BJ (cell line): ENCODE measurements around the gene HOXD3. TPM values are rescaled to one million over a fixed set of nuclear protein-coding genes. Genes with fewer than 3 reads are reported as not detected.

Source experiments
- CTCF ChIA-PET: fragments of 350-600 bp; formaldehyde crosslinking; extraction: SDS; loops from one replicate; lab custom pipeline; 2021; ENCODE audit warnings: antibody characterized with exemption, inconsistent platforms; lab: Yijun Ruan, JAX
- POLR2A ChIA-PET: fragments of 300-600 bp; sonication (Branson Sonifier 250); formaldehyde crosslinking; extraction: SDS; loops from one replicate; lab custom pipeline; 2021; ENCODE audit warnings: antibody characterized with exemption; lab: Charles Lee
- DNase-seq: peaks from one replicate; pipeline ENCODE4 v3.0.0-alpha.2; 2011; ENCODE audit warnings: low read depth
- H3K27me3 ChIP-seq: 2 replicates; pipeline ENCODE4 v1.6.0; 2011; ENCODE audit warnings: low read length; ENCODE audit not compliant: control insufficient read depth, insufficient read depth
- H3K36me3 ChIP-seq: 2 replicates; pipeline ENCODE4 v1.5.1; 2011; ENCODE audit warnings: low read length; ENCODE audit not compliant: control insufficient read depth, insufficient read depth
- H3K4me3 ChIP-seq: 2 replicates; pipeline ENCODE4 v1.5.1; 2011; ENCODE audit warnings: low read depth, mild to moderate bottlenecking, control low read depth, low read length
- CTCF ChIP-seq: IDR thresholded peaks from 2 replicates; pipeline ENCODE4 v1.5.1; 2011; ENCODE audit warnings: low read depth, mild to moderate bottlenecking, control low read depth, inconsistent platforms, low read length, moderate library complexity; ENCODE audit not compliant: insufficient read depth
- polyA minus RNA-seq: library from RNA; depleted of rRNA, polyadenylated mRNA; stranded (reverse); fragments of >200 nt; gene quantifications from 2 replicates; pipeline ENCODE4 v1.2.3, GENCODE V29; 2011; rRNA and poly(A)+ RNA removed
- polyA plus RNA-seq: library from polyadenylated mRNA; depleted of rRNA; stranded (reverse); fragments of >200 nt; gene quantifications from 2 replicates; pipeline ENCODE4 v1.2.3, GENCODE V29; 2011; rRNA removed

HOXD3 gene
- polyA plus RNA-seq = 0.07 TPM in 1 of 2 replicates, not detected in the other
- polyA minus RNA-seq = 0.21 TPM in 1 of 2 replicates, not detected in the other

DNA sequence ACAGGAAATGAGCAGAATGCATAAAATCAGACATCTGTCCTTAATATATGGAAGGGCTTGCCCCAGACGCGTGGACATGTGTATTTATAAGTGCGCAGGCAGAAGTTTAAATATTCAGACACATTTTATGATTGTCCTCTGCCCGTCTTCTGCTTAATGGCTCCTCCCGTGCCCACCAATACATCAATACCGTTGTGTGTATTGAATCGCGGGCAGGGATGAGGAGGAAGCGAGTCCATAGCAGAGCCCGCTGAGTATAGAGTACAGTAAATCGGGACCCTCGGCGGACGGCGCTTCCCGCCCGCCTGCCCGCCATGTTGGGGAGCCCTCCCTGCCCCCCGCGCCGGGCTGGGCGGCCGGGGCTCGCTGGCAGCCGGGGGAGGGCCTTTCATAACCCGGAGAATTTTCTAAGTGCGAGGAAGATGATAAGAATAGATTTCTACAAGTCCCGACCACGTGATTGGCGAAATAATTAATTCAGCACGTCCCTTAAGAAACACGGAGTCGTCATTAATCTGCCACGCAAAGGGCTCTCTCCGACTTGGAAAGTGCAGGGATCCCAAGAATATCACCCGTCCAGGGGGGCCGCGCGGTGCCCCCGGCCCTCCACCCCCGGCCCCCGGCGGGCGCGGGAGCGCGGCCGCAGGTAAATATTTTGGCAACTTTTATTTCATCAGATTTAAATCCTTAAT is at the start of gene HOXD3:
Gene HOXD3, plus strand, starts transcription at position 501 of the 692 bp plus-strand sequence. CDS start 11,808 bp downstream, outside the sequence.
- DNase-seq = no peak
- Histone ChIP-seq H3K4me3 (no peak within 1 kb of the TSS), H3K27me3 (peaks cover 54% of the 10 kb centered on the region), H3K36me3 (no peaks in the 10 kb centered on the region)
- TF ChIP-seq CTCF = no peak
- CTCF ChIA-PET = no interaction called here
- POLR2A ChIA-PET = no interaction called here

- Histone ChIP-seq H3K36me3 (peaks cover 1% of the 10 kb centered on the region), H3K4me3 (peak overlapping the region; percentile 35), H3K27me3 (peaks cover 3% of the 10 kb centered on the region; the same call in 1 of the 2 replicates)
- no peak for DNase-seq
- ChIA-PET CTCF (interaction anchor here (0.6 kb wide), 1 partner anchor 1496 kb away, joined by 3 read pairs; no protein-coding TSS in a partner anchor), POLR2A (no interaction called here)
- TF ChIP-seq CTCF = no peak
These were observed 49.4 kb upstream of the HOXD3 start for GRCh38 chr2:176107731-176108181.

- no peak for DNase-seq
- no peak for TF ChIP-seq CTCF
- Histone ChIP-seq H3K27me3 (peaks cover 3% of the 10 kb centered on the region; the same call in 1 of the 2 replicates), H3K4me3 (no peak overlapping the region), H3K36me3 (peaks cover 1% of the 10 kb centered on the region)
- ChIA-PET POLR2A (no interaction called here), CTCF (interaction anchor here (1.0 to 1.9 kb wide), 6 partner anchors 11 to 545 kb away, joined by 3 to 7 read pairs (median 4); no protein-coding TSS in a partner anchor)
These were observed 47.8 kb upstream of the HOXD3 start for GRCh38 chr2:176109192-176109901.

- Histone ChIP-seq H3K36me3 (peaks cover 1% of the 10 kb centered on the region), H3K27me3 (peaks cover 3% of the 10 kb centered on the region; the same call in 1 of the 2 replicates), H3K4me3 (no peak overlapping the region)
- no peak for TF ChIP-seq CTCF
- ChIA-PET CTCF (interaction anchor here (0.6 to 1.9 kb wide), 7 partner anchors 10 to 544 kb away, joined by 3 to 7 read pairs (median 4); no protein-coding TSS in a partner anchor), POLR2A (no interaction called here)
- no peak for DNase-seq
These were observed 47.2 kb upstream of the HOXD3 start for GRCh38 chr2:176109946-176110345.
